Epithelial cell of proximal tubule (primary cell): ENCODE measurements around the gene PRAMEF12. TPM values are rescaled to one million over a fixed set of nuclear protein-coding genes. Genes with fewer than 3 reads are reported as not detected.

ENCODE experiments used
- DNase-seq: peaks from one replicate; pipeline ENCODE4 v3.0.0-alpha.2; 2011; ENCODE audit warnings: low read depth
- H3K4me3 ChIP-seq: 2 replicates; pipeline ENCODE4 v1.5.1; 2011; ENCODE audit warnings: low read depth, mild to moderate bottlenecking, low read length
- CTCF ChIP-seq: conservative IDR thresholded peaks from 2 replicates; pipeline ENCODE4 v1.5.1; 2012; ENCODE audit warnings: low read depth, mild to moderate bottlenecking, low read length
- total RNA-seq: library from RNA; depleted of rRNA; stranded (reverse); fragments of >200 nt; gene quantifications from 2 replicates; pipeline ENCODE4 v1.2.3, GENCODE V29; 2015

Gene PRAMEF12
- total RNA-seq, 1 donor from 2014 or later = not detected

- no peak for DNase-seq
- H3K4me3 ChIP-seq = no peak overlapping the region
- no peak for TF ChIP-seq CTCF
Measured at GRCh38 chr1:12757836-12758235, 15.7 kb upstream of the PRAMEF12 start.

DNA sequence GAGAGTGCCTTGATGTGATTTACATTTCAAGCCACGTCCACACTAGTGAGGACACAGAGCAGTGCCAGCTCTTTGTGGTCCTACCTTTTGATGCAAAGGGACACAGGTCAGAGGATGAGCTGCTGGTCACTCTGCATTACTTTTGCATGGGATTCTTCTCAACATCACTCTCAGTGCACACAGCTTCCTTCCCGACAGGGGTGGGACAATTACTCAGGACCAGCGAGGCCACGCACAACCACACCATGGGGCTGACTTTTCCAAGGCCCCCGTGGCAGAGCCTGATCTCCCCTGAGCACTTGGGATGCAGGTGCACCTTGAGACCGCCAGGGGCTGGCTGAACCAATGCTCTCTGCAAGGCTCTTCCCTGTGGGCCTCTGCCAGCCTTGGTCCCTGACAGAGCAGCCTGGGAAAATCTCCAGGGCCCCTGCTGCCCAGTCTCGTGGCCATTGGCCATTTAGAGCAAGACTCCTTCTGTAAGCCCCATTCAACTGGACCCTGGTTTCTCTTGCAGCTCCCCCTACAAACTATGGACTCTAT, 13.2 kb upstream of the PRAMEF12 start:
- no peak for TF ChIP-seq CTCF
- no peak overlapping the region for H3K4me3 ChIP-seq
- no peak for DNase-seq

DNA sequence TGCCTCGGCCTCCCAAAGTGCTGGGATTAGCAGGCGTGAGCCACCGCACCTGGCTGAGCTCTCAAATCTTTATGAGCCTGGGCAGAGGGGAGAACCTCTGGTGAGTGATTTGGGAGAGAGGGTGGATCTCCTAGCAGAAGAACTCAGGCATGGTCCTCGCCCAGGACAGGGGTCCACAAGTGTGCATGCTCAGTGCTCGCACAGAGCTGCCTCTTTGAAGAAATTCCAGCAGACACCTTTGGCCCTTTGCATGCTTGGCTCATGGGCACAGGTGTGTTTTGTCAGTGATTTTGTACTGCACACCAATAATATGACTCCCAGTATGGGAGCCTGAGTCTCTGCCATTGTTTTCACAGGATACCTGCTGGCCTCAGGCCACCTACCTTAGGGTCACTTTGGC, 11.8 kb upstream of the PRAMEF12 start:
- no peak for TF ChIP-seq CTCF
- no peak overlapping the region for H3K4me3 ChIP-seq
- DNase-seq = no peak

GRCh38 chr1:12762766-12763165, 10.8 kb upstream of the PRAMEF12 start:
- TF ChIP-seq CTCF = no peak

GRCh38 chr1:12763479-12763878, 10.1 kb upstream of the PRAMEF12 start:
- H3K4me3 ChIP-seq = no peak overlapping the region
- no peak for TF ChIP-seq CTCF
- DNase-seq = no peak

More at GRCh38 chr1:12762766-12763165, 10.8 kb upstream of the PRAMEF12 start:
- no peak for DNase-seq
- no peak overlapping the region for H3K4me3 ChIP-seq

- no peak for TF ChIP-seq CTCF
- no peak overlapping the region for H3K4me3 ChIP-seq
- DNase-seq = no peak
Measured at GRCh38 chr1:12764016-12764415, 9.5 kb upstream of the PRAMEF12 start.

GRCh38 chr1:12769031-12769430, 4.5 kb upstream of the PRAMEF12 start:
- no peak for DNase-seq
- TF ChIP-seq CTCF = no peak

More at GRCh38 chr1:12769031-12769430, 4.5 kb upstream of the PRAMEF12 start:
- no peak overlapping the region for H3K4me3 ChIP-seq
